Measurements from ENCODE around the gene ZFY. TPM values are rescaled to one million over a fixed set of nuclear protein-coding genes. Genes with fewer than 3 reads are reported as not detected.
A peak's percentile ranks its signal among the peaks of the same experiment; 100 is the strongest.

Gene ZFY
- total RNA-seq (10 to 100 TPM; 33.6 to 36.0 TPM), polyA plus RNA-seq (not detected)

DNA sequence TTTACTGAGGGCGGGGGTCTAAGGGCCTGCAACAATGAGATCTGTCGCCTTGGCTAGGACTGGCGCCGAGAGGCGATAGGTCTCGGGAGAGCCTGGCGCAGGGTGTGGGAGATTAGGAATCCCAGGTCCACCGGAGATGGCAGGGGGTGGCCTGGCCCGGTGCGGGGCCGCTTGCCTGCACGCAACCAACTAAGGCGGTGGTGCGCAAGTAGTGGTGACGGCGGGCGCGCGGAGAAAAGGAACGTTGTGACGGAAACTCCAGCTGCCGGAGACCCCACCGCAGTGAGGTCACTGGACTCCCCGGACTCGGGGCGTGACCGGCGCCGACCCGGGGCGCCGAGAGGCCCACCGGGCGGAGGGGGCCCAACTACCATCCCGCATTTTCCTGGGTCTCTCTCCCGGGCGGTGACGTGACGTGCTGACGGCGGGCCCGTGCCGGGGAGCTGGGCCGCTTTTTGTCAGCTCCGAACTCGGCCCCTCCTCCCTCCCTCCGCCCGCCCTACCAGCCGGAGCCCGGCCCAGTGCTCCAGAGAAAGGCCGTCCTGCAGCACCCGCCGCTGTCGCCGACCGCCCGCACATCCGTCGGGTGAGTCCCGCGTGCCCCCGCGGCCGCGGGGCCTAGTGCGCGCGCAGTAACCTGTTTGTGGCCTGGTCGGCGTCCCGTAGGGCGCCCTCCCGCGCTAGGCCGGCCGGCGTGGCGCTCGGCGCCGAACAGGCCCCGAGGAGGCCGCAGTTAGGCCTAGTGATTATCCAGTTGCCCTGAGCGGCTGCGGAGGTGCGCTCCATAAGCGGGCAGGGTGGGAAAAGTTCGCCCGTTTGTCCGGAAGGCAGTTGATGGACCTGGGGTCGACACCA is at the start of gene ZFY:
ZFY (plus strand) TSS at position 521 of the 855 bp plus-strand sequence. CDS start 18,556 bp downstream, outside the sequence.
- no peaks in the 10 kb centered on the region for H3K36me3 ChIP-seq (ENCODE audit: insufficient read depth, low read length)
- Mint-ChIP-seq H3K9me3 (no peaks in the 10 kb centered on the region), H3K36me3 (peaks cover 0 to 16% of the 10 kb centered on the region in 2 donors), H3K4me3 (peak within 1 kb of the TSS in 2 of 8 donors; percentile 91), H3K27ac (peak within 1 kb of the TSS in 2 of 7 donors; percentile 97 to 99), H3K27me3 (no peaks in the 10 kb centered on the region), H3K4me1 (peaks cover 0 to 44% (median 8%) of the 10 kb centered on the region in 4 donors)
- POLR2A ChIA-PET (ENCODE audit: partially characterized antibody) = interaction anchor here (1.0 kb wide), 2 partner anchors 68 to 93 kb away, joined by 5 to 9 read pairs; partner anchors contain the start of gene RPS4Y1
- H3K27me3 ChIP-seq (ENCODE audit: insufficient read depth, low read length) = no peaks in the 10 kb centered on the region
- intact Hi-C loops (cut with micrococcal nuclease) = loop anchor here (5.0 to 10.0 kb wide), 2 partner anchors 50 to 78 kb away; no protein-coding TSS in a partner anchor
- CTCF ChIA-PET (ENCODE audit: partially characterized antibody) = no interaction called here
- peak in 1 of 5 donors; percentile 78 for DNase-seq
- H3K27ac ChIP-seq (ENCODE audit: low read depth, low read length) = peak within 1 kb of the TSS; percentile 100
- H3K4me1 ChIP-seq (ENCODE audit: insufficient read depth, low read length) = peaks cover 31% of the 10 kb centered on the region
- H3K4me3 ChIP-seq (ENCODE audit: low read length in 2 of 2) = peak within 1 kb of the TSS; percentile 69 to 76
- H3K9me3 ChIP-seq (ENCODE audit: control insufficient read depth in 1 of 2, low read length in 2 of 2) = no peaks in the 10 kb centered on the region

DNA sequence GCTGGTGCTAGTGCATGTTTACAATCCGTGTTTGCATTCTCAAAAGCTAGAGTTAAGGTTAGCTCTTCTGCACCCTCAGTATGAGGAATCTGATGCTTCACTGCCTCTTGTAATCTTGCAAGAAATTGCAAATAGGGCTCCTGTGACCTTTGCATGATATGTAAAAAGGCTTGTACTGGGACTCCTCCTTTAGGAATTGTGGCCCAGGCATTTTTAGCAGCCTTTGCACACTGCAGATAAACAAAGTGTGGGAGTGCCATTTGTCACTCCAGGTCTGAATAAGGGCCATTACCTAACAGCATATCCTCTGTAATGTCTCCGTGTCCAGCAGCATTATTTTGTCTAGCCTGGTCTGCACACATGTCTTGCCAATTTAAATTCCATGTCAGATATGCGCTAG is 49.3 kb upstream of the ZFY start:
- ChIA-PET POLR2A (ENCODE audit: partially characterized antibody) (no interaction called here), CTCF (ENCODE audit: partially characterized antibody) (no interaction called here)
- no peaks in the 10 kb centered on the region for H3K36me3 ChIP-seq (ENCODE audit: insufficient read depth, low read length)
- no peaks in the 10 kb centered on the region for H3K27me3 ChIP-seq (ENCODE audit: insufficient read depth, low read length)
- no peak overlapping the region for H3K4me3 ChIP-seq (ENCODE audit: low read length in 2 of 2)
- H3K27ac ChIP-seq (ENCODE audit: low read depth, low read length) = no peak overlapping the region
- intact Hi-C loops (cut with micrococcal nuclease) = loop anchor here (10.0 kb wide), 1 partner anchor 49 kb away; the partner anchor contains the start of gene ZFY
- Mint-ChIP-seq H3K4me3 (no peak overlapping the region), H3K9me3 (peaks cover 0 to 5% (median 0%) of the 10 kb centered on the region in 8 donors), H3K27ac (no peak overlapping the region), H3K36me3 (no peaks in the 10 kb centered on the region), H3K4me1 (peaks cover 0 to 19% (median 7%) of the 10 kb centered on the region in 4 donors), H3K27me3 (peaks cover 0 to 1% of the 10 kb centered on the region in 2 donors)
- no peaks in the 10 kb centered on the region for H3K9me3 ChIP-seq (ENCODE audit: control insufficient read depth in 1 of 2, low read length in 2 of 2)
- no peak for DNase-seq
- peaks cover 20% of the 10 kb centered on the region for H3K4me1 ChIP-seq (ENCODE audit: insufficient read depth, low read length)

DNA sequence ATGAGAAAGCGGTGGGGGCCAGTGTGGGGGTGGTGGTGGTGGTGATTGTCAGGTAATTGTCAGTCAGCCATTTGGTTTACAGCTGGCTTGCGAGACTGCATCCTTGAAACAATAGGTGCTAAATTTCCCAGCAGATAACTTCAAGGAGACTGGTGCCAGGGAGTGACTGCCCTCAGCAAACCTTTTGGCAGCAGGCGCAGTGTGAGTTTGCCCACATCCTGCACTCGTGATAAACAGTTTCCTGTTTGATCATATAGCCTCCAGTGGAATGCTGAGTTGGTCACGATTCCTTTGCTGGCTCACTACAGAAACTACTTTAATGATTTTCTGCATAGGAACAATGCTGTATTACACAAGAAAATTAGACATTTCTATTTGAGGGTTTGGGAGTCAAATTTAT is 47.8 kb upstream of the ZFY start:
- H3K4me1 Mint-ChIP-seq = peaks cover 0 to 19% (median 7%) of the 10 kb centered on the region in 4 donors
- no peaks in the 10 kb centered on the region for H3K27me3 Mint-ChIP-seq
- ChIA-PET POLR2A (ENCODE audit: partially characterized antibody) (no interaction called here), CTCF (ENCODE audit: partially characterized antibody) (no interaction called here)
- Histone ChIP-seq H3K9me3 (ENCODE audit: control insufficient read depth in 1 of 2, low read length in 2 of 2) (no peaks in the 10 kb centered on the region), H3K27me3 (ENCODE audit: insufficient read depth, low read length) (no peaks in the 10 kb centered on the region), H3K4me3 (ENCODE audit: low read length in 2 of 2) (no peak overlapping the region), H3K27ac (ENCODE audit: low read depth, low read length) (no peak overlapping the region), H3K36me3 (ENCODE audit: insufficient read depth, low read length) (no peaks in the 10 kb centered on the region), H3K4me1 (ENCODE audit: insufficient read depth, low read length) (peaks cover 20% of the 10 kb centered on the region)
- intact Hi-C loops (cut with micrococcal nuclease) = loop anchor here (10.0 kb wide), 1 partner anchor 47 kb away; the partner anchor contains the start of gene ZFY
- H3K9me3 Mint-ChIP-seq = peaks cover 0 to 2% (median 0%) of the 10 kb centered on the region in 8 donors
- DNase-seq = peak in 1 of 5 donors; percentile 55
- peak overlapping the region in 1 of 8 donors; percentile 72 for H3K4me3 Mint-ChIP-seq
- H3K36me3 Mint-ChIP-seq = no peaks in the 10 kb centered on the region
- peak overlapping the region in 1 of 7 donors; percentile 82 for H3K27ac Mint-ChIP-seq

DNA sequence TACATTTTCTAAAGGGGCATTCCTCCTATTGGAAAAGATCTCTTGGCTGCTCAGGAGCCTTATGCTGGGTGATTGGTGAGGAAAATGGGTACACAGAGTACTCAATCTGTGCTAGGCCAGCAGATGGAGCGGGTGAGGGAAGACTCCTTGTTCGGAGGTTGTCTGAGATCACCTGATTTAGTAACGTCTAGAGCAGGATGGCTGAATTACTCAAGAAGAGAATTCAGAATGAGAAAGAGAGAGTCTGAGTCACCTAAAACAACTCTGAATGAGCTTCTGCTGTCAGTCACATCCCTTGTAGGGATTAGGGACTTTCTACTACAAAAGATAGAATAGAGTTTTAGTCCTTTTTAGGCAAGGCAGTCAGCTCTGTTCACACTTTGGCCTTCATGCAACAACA is 47.2 kb upstream of the ZFY start:
- POLR2A ChIA-PET (ENCODE audit: partially characterized antibody) = no interaction called here
- no peaks in the 10 kb centered on the region for H3K36me3 Mint-ChIP-seq

DNA sequence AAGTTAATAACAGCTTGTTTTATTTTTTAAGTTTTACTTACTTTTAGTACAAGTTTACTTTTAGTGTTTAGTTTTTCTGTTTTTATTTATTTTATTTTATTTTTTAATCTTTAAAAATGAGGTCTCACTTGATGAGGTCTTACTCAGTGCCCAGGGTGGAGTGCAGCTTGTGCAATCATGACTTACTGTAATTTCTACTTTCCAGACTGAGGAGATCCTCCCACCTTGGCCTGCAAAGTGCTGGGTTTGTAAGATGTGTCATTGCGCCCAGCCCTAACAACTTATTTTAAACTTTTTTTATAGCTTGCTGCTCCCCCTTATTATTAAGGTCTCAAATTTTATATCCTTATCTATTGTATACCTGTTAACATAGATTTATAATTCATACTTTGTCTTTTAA is 41.7 kb upstream of the ZFY start:
- no peak for DNase-seq
- Mint-ChIP-seq H3K9me3 (no peaks in the 10 kb centered on the region), H3K4me1 (peaks cover 0 to under 1% (median under 1%) of the 10 kb centered on the region in 4 donors), H3K27ac (no peak overlapping the region), H3K36me3 (no peaks in the 10 kb centered on the region), H3K27me3 (no peaks in the 10 kb centered on the region), H3K4me3 (no peak overlapping the region)
- ChIA-PET CTCF (ENCODE audit: partially characterized antibody) (no interaction called here), POLR2A (ENCODE audit: partially characterized antibody) (no interaction called here)
- Histone ChIP-seq H3K4me1 (ENCODE audit: insufficient read depth, low read length) (no peaks in the 10 kb centered on the region), H3K36me3 (ENCODE audit: insufficient read depth, low read length) (no peaks in the 10 kb centered on the region), H3K9me3 (ENCODE audit: control insufficient read depth in 1 of 2, low read length in 2 of 2) (no peaks in the 10 kb centered on the region), H3K4me3 (ENCODE audit: low read length in 2 of 2) (no peak overlapping the region), H3K27me3 (ENCODE audit: insufficient read depth, low read length) (no peaks in the 10 kb centered on the region), H3K27ac (ENCODE audit: low read depth, low read length) (no peak overlapping the region)
- intact Hi-C loops (cut with micrococcal nuclease) = no loop called here

More for the DNA sequence above, 47.2 kb upstream of the ZFY start:
- Mint-ChIP-seq H3K9me3 (peaks cover 0 to 2% (median 0%) of the 10 kb centered on the region in 8 donors), H3K27ac (peak overlapping the region in 2 of 7 donors; percentile 81 to 82), H3K4me1 (peaks cover 0 to 19% (median 7%) of the 10 kb centered on the region in 4 donors), H3K27me3 (no peaks in the 10 kb centered on the region), H3K4me3 (peak overlapping the region in 1 of 8 donors; percentile 72)
- Histone ChIP-seq H3K9me3 (ENCODE audit: control insufficient read depth in 1 of 2, low read length in 2 of 2) (no peaks in the 10 kb centered on the region), H3K27ac (ENCODE audit: low read depth, low read length) (no peak overlapping the region), H3K4me1 (ENCODE audit: insufficient read depth, low read length) (peaks cover 20% of the 10 kb centered on the region), H3K4me3 (ENCODE audit: low read length in 2 of 2) (no peak overlapping the region), H3K27me3 (ENCODE audit: insufficient read depth, low read length) (no peaks in the 10 kb centered on the region), H3K36me3 (ENCODE audit: insufficient read depth, low read length) (no peaks in the 10 kb centered on the region)
- no peak for DNase-seq
- CTCF ChIA-PET (ENCODE audit: partially characterized antibody) = no interaction called here
- intact Hi-C loops (cut with micrococcal nuclease) = loop anchor here (10.0 kb wide), 1 partner anchor 47 kb away; the partner anchor contains the start of gene ZFY

DNA sequence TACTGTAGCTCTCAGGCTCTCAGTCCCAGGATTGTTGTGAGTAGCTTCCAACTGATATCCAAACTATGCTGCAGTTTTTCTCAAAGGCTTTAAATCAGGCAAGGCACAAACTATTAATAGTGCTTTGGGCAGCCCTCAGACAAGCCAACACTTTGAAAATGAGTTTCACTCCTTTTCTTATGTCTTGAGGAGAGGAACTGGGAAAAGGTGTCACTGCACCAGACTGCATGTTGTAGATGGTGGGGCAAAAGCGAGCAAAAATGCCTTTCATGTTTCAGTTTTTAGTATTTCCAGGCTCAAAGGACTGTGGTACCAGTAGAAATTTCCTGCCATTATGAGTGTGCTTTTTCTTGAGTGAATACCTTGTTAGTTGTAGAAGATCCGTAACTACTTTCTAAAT is 39.1 kb upstream of the ZFY start:
- Histone ChIP-seq H3K4me3 (ENCODE audit: low read length in 2 of 2) (no peak overlapping the region), H3K9me3 (ENCODE audit: control insufficient read depth in 1 of 2, low read length in 2 of 2) (no peaks in the 10 kb centered on the region), H3K27me3 (ENCODE audit: insufficient read depth, low read length) (no peaks in the 10 kb centered on the region), H3K27ac (ENCODE audit: low read depth, low read length) (no peak overlapping the region), H3K4me1 (ENCODE audit: insufficient read depth, low read length) (no peaks in the 10 kb centered on the region), H3K36me3 (ENCODE audit: insufficient read depth, low read length) (no peaks in the 10 kb centered on the region)
- Mint-ChIP-seq H3K36me3 (no peaks in the 10 kb centered on the region), H3K9me3 (no peaks in the 10 kb centered on the region), H3K27me3 (no peaks in the 10 kb centered on the region), H3K4me1 (no peaks in the 10 kb centered on the region), H3K4me3 (no peak overlapping the region), H3K27ac (no peak overlapping the region)
- ChIA-PET POLR2A (ENCODE audit: partially characterized antibody) (no interaction called here), CTCF (ENCODE audit: partially characterized antibody) (no interaction called here)
- intact Hi-C loops (cut with micrococcal nuclease) = no loop called here
- no peak for DNase-seq

DNA sequence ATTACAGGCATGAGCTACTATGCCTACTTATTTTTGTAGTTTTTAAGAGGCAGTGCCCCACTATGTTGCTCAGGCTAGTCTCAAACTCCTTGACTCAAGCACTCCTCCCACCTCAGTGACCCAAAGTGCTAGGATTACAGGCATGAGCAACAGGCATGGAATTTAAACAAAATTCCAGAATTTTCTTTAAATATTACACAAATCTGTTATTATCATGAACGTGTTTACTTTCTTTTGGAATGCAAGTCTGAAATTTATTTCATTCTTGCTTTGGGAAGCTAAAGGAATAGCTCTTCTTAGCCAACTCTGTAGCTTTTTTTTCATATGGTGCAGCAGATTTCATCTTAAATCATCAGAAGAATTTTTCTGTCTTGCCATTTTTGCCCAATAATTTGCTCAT is 27.8 kb upstream of the ZFY start:
- Mint-ChIP-seq H3K36me3 (no peaks in the 10 kb centered on the region), H3K27ac (no peak overlapping the region), H3K9me3 (no peaks in the 10 kb centered on the region), H3K4me1 (no peaks in the 10 kb centered on the region), H3K4me3 (no peak overlapping the region), H3K27me3 (no peaks in the 10 kb centered on the region)
- Histone ChIP-seq H3K27me3 (ENCODE audit: insufficient read depth, low read length) (no peaks in the 10 kb centered on the region), H3K4me1 (ENCODE audit: insufficient read depth, low read length) (no peaks in the 10 kb centered on the region), H3K27ac (ENCODE audit: low read depth, low read length) (no peak overlapping the region), H3K36me3 (ENCODE audit: insufficient read depth, low read length) (no peaks in the 10 kb centered on the region), H3K4me3 (ENCODE audit: low read length in 2 of 2) (no peak overlapping the region), H3K9me3 (ENCODE audit: control insufficient read depth in 1 of 2, low read length in 2 of 2) (no peaks in the 10 kb centered on the region)
- POLR2A ChIA-PET (ENCODE audit: partially characterized antibody) = no interaction called here
- no peak for DNase-seq
- intact Hi-C loops (cut with micrococcal nuclease) = no loop called here
- CTCF ChIA-PET (ENCODE audit: partially characterized antibody) = no interaction called here

All from CD4-positive, alpha-beta memory T cell (primary cell).